ENCODE data around the gene CDH23.

DNA sequence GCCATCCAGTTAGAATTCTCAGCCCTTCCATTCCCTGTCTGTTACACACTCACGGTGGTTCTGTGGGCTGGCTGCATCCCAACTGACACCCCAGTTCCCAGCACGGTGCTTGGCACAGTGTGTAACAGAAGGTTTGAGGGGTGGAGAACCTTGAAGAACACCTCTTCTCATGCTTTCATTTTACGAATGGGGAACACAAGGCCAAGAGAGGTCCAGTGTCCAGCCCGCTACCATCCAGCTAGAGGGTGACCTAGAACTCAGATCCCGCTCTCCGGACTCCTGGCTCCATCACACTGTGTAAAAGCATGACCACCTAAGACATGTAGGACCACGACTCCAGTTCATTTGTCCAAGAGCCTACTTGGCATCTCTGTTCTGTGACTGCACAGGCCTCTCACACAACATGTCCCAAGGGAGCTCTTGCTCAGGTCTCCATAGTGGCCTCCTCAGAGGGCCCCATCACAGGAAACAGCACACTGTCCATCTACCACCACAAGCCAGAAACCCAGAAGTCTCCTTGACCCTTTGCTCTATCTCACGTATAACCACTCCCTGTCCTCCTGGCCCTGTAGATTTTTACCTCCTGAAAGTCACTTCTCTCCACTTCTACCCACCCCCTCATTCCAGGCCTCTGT lies 2.8 kb upstream of the CDH23 start:
- TF ChIP-seq POLR2AphosphoS5 (IDR thresholded peaks at IDR 0.05) (no peak), POLR2A (IDR thresholded peaks at IDR 0.05) (no peak)
- TF ChIP-seq, protein P1, sequence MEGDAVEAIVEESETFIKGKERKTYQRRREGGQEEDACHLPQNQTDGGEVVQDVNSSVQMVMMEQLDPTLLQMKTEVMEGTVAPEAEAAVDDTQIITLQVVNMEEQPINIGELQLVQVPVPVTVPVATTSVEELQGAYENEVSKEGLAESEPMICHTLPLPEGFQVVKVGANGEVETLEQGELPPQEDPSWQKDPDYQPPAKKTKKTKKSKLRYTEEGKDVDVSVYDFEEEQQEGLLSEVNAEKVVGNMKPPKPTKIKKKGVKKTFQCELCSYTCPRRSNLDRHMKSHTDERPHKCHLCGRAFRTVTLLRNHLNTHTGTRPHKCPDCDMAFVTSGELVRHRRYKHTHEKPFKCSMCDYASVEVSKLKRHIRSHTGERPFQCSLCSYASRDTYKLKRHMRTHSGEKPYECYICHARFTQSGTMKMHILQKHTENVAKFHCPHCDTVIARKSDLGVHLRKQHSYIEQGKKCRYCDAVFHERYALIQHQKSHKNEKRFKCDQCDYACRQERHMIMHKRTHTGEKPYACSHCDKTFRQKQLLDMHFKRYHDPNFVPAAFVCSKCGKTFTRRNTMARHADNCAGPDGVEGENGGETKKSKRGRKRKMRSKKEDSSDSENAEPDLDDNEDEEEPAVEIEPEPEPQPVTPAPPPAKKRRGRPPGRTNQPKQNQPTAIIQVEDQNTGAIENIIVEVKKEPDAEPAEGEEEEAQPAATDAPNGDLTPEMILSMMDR (IDR thresholded peaks at IDR 0.05) = no peak
